22Rv1 (cell line): ENCODE measurements around the gene LIMA1.

ENCODE experiments used
- CTCF ChIP-seq: fragments of 450-650 bp; IDR thresholded peaks from 2 replicates; pipeline ENCODE4 v1.5.1; 2017; ENCODE audit warnings: mild to moderate bottlenecking
- ZFX ChIP-seq: fragments of 450-650 bp; IDR thresholded peaks from 2 replicates; pipeline ENCODE4 v1.6.1; 2017; ENCODE audit warnings: antibody characterized with exemption, borderline replicate concordance

GRCh38 chr12:50325890-50326391, 42.6 kb upstream of the LIMA1 start:
- no peak for TF ChIP-seq CTCF
- no peak for TF ChIP-seq ZFX
